H1 (cell line): ENCODE data around the gene FCRL5. TPM values are rescaled to one million over a fixed set of nuclear protein-coding genes. Genes with fewer than 3 reads are reported as not detected.

Source experiments
- CTCF ChIA-PET: fragments of 300-600 bp; sonication (Branson Sonifier 250); formaldehyde crosslinking; loops from one replicate; lab custom pipeline; 2021; ENCODE audit not compliant: partially characterized antibody; lab: Charles Lee
- POLR2A ChIA-PET: fragments of 300-600 bp; sonication (Branson Sonifier 250); formaldehyde crosslinking; loops from one replicate; lab custom pipeline; 2021; ENCODE audit warnings: inconsistent platforms; ENCODE audit not compliant: partially characterized antibody; lab: Charles Lee
- DNase-seq, 2 experiments: peaks; one replicate each; pipeline versions ENCODE4 v3.0.0 to v3.0.0-alpha.2; 2010 to 2022; ENCODE audit warnings: low spot score in 2 of 2, low read depth in 1 of 2, mixed read lengths in 1 of 2
- FAIRE-seq: peaks from 2 replicates; lab custom pipeline; 2011; peaks lifted over from hg19 to GRCh38; lab: Jason Lieb, UNC
- H2AFZ ChIP-seq: 2 replicates; pipeline ENCODE4 v1.8.1; 2012; ENCODE audit warnings: low read length, inconsistent platforms
- H2AK5ac ChIP-seq: 2 replicates; pipeline ENCODE4 v1.6.1; 2013; ENCODE audit warnings: low read depth, low read length
- H2BK120ac ChIP-seq: replicated peaks from 2 replicates; pipeline ENCODE3; 2013; ENCODE audit warnings: low read depth, low read length, inconsistent platforms
- H2BK12ac ChIP-seq: 2 replicates; pipeline ENCODE4 v1.6.1; 2013; ENCODE audit warnings: low read depth, low read length
- H2BK15ac ChIP-seq: 2 replicates; pipeline ENCODE4 v1.6.1; 2013; ENCODE audit warnings: low read length
- H2BK20ac ChIP-seq: 2 replicates; pipeline ENCODE4 v1.6.1; 2013; ENCODE audit warnings: low read length
- H2BK5ac ChIP-seq: 2 replicates; pipeline ENCODE4 v1.6.1; 2013; ENCODE audit warnings: low read depth, low read length
- H3K14ac ChIP-seq: 2 replicates; pipeline ENCODE4 v1.6.1; 2013; ENCODE audit warnings: inconsistent platforms; ENCODE audit not compliant: insufficient read length
- H3K18ac ChIP-seq: 2 replicates; pipeline ENCODE4 v1.6.1; 2013; ENCODE audit warnings: low read length; ENCODE audit errors: extremely low read depth
- H3K23ac ChIP-seq: 2 replicates; pipeline ENCODE4 v1.6.1; 2013; ENCODE audit warnings: inconsistent platforms; ENCODE audit not compliant: insufficient read length
- H3K23me2 ChIP-seq: 2 replicates; pipeline ENCODE4 v1.6.1; 2013; ENCODE audit warnings: low read depth, low read length
- H3K27ac ChIP-seq: 2 replicates; pipeline ENCODE4 v1.6.1; 2011; ENCODE audit warnings: low read depth, low read length, inconsistent platforms
- H3K27me3 ChIP-seq, 4 experiments: replicated peaks in 1 of 4; 1 replicate in 1 of 4; 2 replicates in 3 of 4; pipeline versions ENCODE4 v1.6.1 to v1.8.1; 2011 to 2013; ENCODE audit warnings: low read length in 3 of 4, mild to moderate bottlenecking in 3 of 4, inconsistent platforms in 2 of 4, mixed read lengths in 2 of 4, moderate library complexity in 1 of 4; ENCODE audit not compliant: control insufficient read depth in 3 of 4, insufficient read depth in 3 of 4; ENCODE audit errors: extremely low read depth in 1 of 4
- H3K36me3 ChIP-seq, 4 experiments: 2 replicates each; pipeline versions ENCODE4 v1.6.1 to v1.8.1; 2011 to 2013; ENCODE audit warnings: mild to moderate bottlenecking in 4 of 4, low read length in 3 of 4, moderate library complexity in 2 of 4, control low read depth in 1 of 4, inconsistent platforms in 1 of 4; ENCODE audit not compliant: insufficient read depth in 4 of 4, control insufficient read depth in 2 of 4
- H3K4ac ChIP-seq: replicated peaks from 2 replicates; pipeline ENCODE3; 2013; ENCODE audit warnings: low read length, low read depth, mixed read lengths, inconsistent platforms; ENCODE audit not compliant: insufficient read length
- H3K4me1 ChIP-seq, 4 experiments: replicated peaks in 1 of 4; 1 replicate in 1 of 4; 2 replicates in 3 of 4; pipeline versions ENCODE4 v1.6.1 to v1.8.1; 2011 to 2013; ENCODE audit warnings: low read length in 3 of 4, inconsistent platforms in 2 of 4, mixed read lengths in 1 of 4; ENCODE audit not compliant: insufficient read depth in 4 of 4, control insufficient read depth in 3 of 4
- H3K4me2 ChIP-seq, 2 experiments: 2 replicates each; pipeline versions ENCODE4 v1.6.1 to v1.8.1; 2011 to 2013; ENCODE audit warnings: low read depth in 2 of 2, low read length in 2 of 2, control low read depth in 1 of 2, inconsistent platforms in 1 of 2, mild to moderate bottlenecking in 1 of 2; ENCODE audit not compliant: insufficient read depth in 1 of 2
- H3K4me3 ChIP-seq, 4 experiments: fragments of 200-600, 300-600 bp in 1 of 4; sonication (generic), shearing (Covaris generic), sonication (Bioruptor Twin) in 1 of 4; 2 replicates each; pipeline versions ENCODE4 v1.5.1 to v1.8.1; 2011 to 2016; ENCODE audit warnings: low read length in 4 of 4, low read depth in 3 of 4, control low read depth in 2 of 4, inconsistent platforms in 2 of 4, mild to moderate bottlenecking in 2 of 4, mixed read lengths in 1 of 4, moderate library complexity in 1 of 4; ENCODE audit not compliant: insufficient read depth in 2 of 4; ENCODE audit errors: extremely low read depth in 1 of 4
- H3K56ac ChIP-seq: replicated peaks from 2 replicates; pipeline ENCODE3; 2013; ENCODE audit warnings: low read depth, mild to moderate bottlenecking, mixed read lengths, low read length, inconsistent platforms; ENCODE audit not compliant: insufficient read length
- H3K79me1 ChIP-seq: 2 replicates; pipeline ENCODE4 v1.6.1; 2013; ENCODE audit warnings: low read depth, low read length, control low read depth
- H3K79me2 ChIP-seq, 2 experiments: 2 replicates each; pipeline versions ENCODE4 v1.6.1 to v1.8.1; 2012 to 2013; ENCODE audit warnings: low read length in 2 of 2, mild to moderate bottlenecking in 2 of 2, inconsistent platforms in 1 of 2; ENCODE audit not compliant: insufficient read depth in 2 of 2, control insufficient read depth in 1 of 2
- H3K9ac ChIP-seq, 4 experiments: replicated peaks in 1 of 4; 1 replicate in 1 of 4; 2 replicates in 3 of 4; pipeline versions ENCODE4 v1.6.1 to v1.8.1; 2011 to 2013; ENCODE audit warnings: low read depth in 3 of 4, low read length in 3 of 4, control low read depth in 2 of 4, mild to moderate bottlenecking in 2 of 4, moderate library complexity in 2 of 4, inconsistent platforms in 1 of 4; ENCODE audit errors: extremely low read depth in 1 of 4
- H3K9me3 ChIP-seq, 2 experiments: 2 replicates each; pipeline versions ENCODE4 v1.6.1 to v1.8.1; 2012 to 2013; ENCODE audit warnings: mild to moderate bottlenecking in 2 of 2, moderate library complexity in 2 of 2, control low read depth in 1 of 2, inconsistent platforms in 1 of 2, low read depth in 1 of 2, low read length in 1 of 2, mixed read lengths in 1 of 2; ENCODE audit not compliant: insufficient read depth in 2 of 2
- H4K20me1 ChIP-seq, 2 experiments: replicated peaks in 1 of 2; 2 replicates each; pipeline versions ENCODE3 to v1.8.1; 2011 to 2013; ENCODE audit warnings: inconsistent platforms in 2 of 2, low read length in 2 of 2, mild to moderate bottlenecking in 1 of 2; ENCODE audit not compliant: insufficient read depth in 2 of 2, control insufficient read depth in 1 of 2
- H4K5ac ChIP-seq: 2 replicates; pipeline ENCODE4 v1.6.1; 2013; ENCODE audit warnings: low read length, low read depth, mixed read lengths, inconsistent platforms; ENCODE audit not compliant: insufficient read length
- H4K8ac ChIP-seq: 2 replicates; pipeline ENCODE4 v1.8.0; 2013; ENCODE audit warnings: mild to moderate bottlenecking, moderate library complexity, low read length, inconsistent platforms; ENCODE audit not compliant: insufficient read depth; ENCODE audit errors: extremely low read depth
- H4K91ac ChIP-seq: replicated peaks from 2 replicates; pipeline ENCODE3; 2013; ENCODE audit warnings: low read length, mixed read lengths, inconsistent platforms; ENCODE audit not compliant: insufficient read length
- CTCF ChIP-seq, 3 experiments: IDR thresholded peaks; 1 replicate in 2 of 3; 2 replicates in 1 of 3; pipeline versions ENCODE4 v1.5.1 to v1.6.1; 2011; ENCODE audit warnings: low read length in 3 of 3, mild to moderate bottlenecking in 3 of 3, inconsistent platforms in 2 of 3, low read depth in 1 of 3, moderate library complexity in 1 of 3; ENCODE audit not compliant: insufficient read depth in 1 of 3; ENCODE audit errors: control extremely low read depth in 1 of 3
- POLR2AphosphoS5 ChIP-seq: IDR thresholded peaks from 2 replicates; pipeline ENCODE4 v1.6.1; 2011; ENCODE audit warnings: low read depth, low read length
- RAD21 ChIP-seq, 2 experiments: IDR thresholded peaks in 1 of 2; conservative IDR thresholded peaks in 1 of 2; 2 replicates each; pipeline ENCODE4 v1.6.1; 2011; ENCODE audit warnings: low read depth in 2 of 2, low read length in 2 of 2, improper control_type of control experiment in 1 of 2, inconsistent platforms in 1 of 2, mild to moderate bottlenecking in 1 of 2, moderate library complexity in 1 of 2
- SIN3A ChIP-seq, 2 experiments: IDR thresholded peaks in 1 of 2; conservative IDR thresholded peaks in 1 of 2; 2 replicates each; pipeline ENCODE4 v1.6.1; 2011 to 2012; ENCODE audit warnings: low read length in 2 of 2, improper control_type of control experiment in 1 of 2, low read depth in 1 of 2, mild to moderate bottlenecking in 1 of 2
- WGBS, 2 experiments: shearing (Covaris generic) in 1 of 2; methylation state at CpG; one replicate each; pipeline versions ENCODE4 v1.1.6 to v1.1.7; 2013 to 2015; ENCODE audit warnings: low lambda C conversion rate in 2 of 2, mixed read lengths in 2 of 2, inconsistent platforms in 1 of 2, low coverage in 1 of 2, missing lambda C conversion rate in 1 of 2; ENCODE audit not compliant: insufficient replicate concordance in 2 of 2, insufficient coverage in 1 of 2, insufficient read length in 1 of 2; ENCODE audit errors: extremely low coverage in 1 of 2, missing lambda C conversion rate in 1 of 2; 5-methylcytosine and 5-hydroxymethylcytosine counted together
- polyA plus RNA-seq, 7 experiments: library from polyadenylated mRNA; depleted of rRNA in 3 of 7; stranded (reverse) in 5 of 7; unstranded in 2 of 7; fragments of >200 nt in 5 of 7; fragments of 200-250 nt in 2 of 7; gene quantifications; 1 replicate in 5 of 7; 2 replicates in 1 of 7; 4 replicates in 1 of 7; pipeline versions ENCODE4 v1.2.1 to v1.2.3, GENCODE V29; 2011 to 2013; ENCODE audit warnings: missing spikeins in 2 of 7, mixed read lengths in 2 of 7
- total RNA-seq: library from RNA; stranded (reverse); fragmentation: NEBNext Ultra II Directional; extraction: Animal tissue kit (Norgen Biotek cat#: 25700); gene quantifications from 2 replicates; pipeline ENCODE4 v1.2.1, GENCODE V29; 2021

The FCRL5 gene
- total and polyA plus RNA-seq, 2 of the 8 experiments (the other 6 are each of a cell fraction or from before 2014, with no cell fraction given) = 1.0 to 2.6 TPM

DNA sequence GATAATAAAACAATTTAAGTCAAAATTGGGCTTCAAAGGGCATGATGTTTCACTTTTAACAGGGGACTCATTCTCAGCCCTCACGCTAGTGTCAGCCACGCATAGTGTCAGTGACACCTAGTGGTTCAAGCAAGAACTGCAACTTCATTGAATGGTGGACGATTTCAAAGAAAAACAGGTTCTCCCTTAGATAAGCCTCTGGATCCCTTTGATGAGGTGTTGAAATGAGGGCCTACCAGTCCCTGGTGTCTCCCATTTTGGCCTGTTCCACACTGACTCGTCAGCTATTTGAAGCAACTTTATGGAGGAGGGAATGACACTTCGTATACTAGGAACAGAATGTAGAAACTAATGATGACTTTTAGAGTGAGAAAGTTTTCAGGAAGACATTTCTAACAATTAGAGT, 56.2 kb downstream of the FCRL5 start:
- H3K27ac ChIP-seq = no peak overlapping the region
- H3K79me1 ChIP-seq = no peaks in the 10 kb centered on the region
- H2BK20ac ChIP-seq = no peak overlapping the region
- H2BK12ac ChIP-seq = no peak overlapping the region
- no peak overlapping the region for H4K8ac ChIP-seq
- H3K9me3 ChIP-seq = no peaks in the 10 kb centered on the region
- no peak overlapping the region for H2BK120ac ChIP-seq
- no peak overlapping the region for H4K5ac ChIP-seq
- H3K4me2 ChIP-seq = no peak overlapping the region
- H3K4me1 ChIP-seq = no peaks in the 10 kb centered on the region; a peak in 1 of 7 replicates
- ChIA-PET CTCF (interaction anchor here (0.8 to 3.7 kb wide), 27 partner anchors 9 to 626 kb away, joined by 3 to 34 read pairs (median 5); no protein-coding TSS in a partner anchor), POLR2A (no interaction called here)
- H2BK15ac ChIP-seq = no peak overlapping the region
- no peak overlapping the region for H3K9ac ChIP-seq
- no peak overlapping the region for H3K4ac ChIP-seq
- no peak overlapping the region for H3K18ac ChIP-seq
- TF ChIP-seq POLR2AphosphoS5 = no peak
- TF ChIP-seq CTCF (IDR thresholded peaks at IDR 0.05; ENCODE audit: control extremely low read depth in 1 of 3, insufficient read depth in 1 of 3, low read depth in 1 of 3, low read length in 3 of 3) = peak; percentile 26 to 87 (median 71)
- TF ChIP-seq RAD21 (IDR thresholded peaks at IDR 0.05 in 1 of 2, conservative IDR thresholded peaks at IDR 0.05 in 1 of 2; ENCODE audit: low read depth in 2 of 2, low read length in 2 of 2) = peak; percentile 72 to 79
- no peak for TF ChIP-seq SIN3A (conservative IDR thresholded peaks at IDR 0.05 in 1 of 2, IDR thresholded peaks at IDR 0.05 in 1 of 2; ENCODE audit: low read depth in 1 of 2, low read length in 2 of 2)
- no peaks in the 10 kb centered on the region for H3K27me3 ChIP-seq
- H2AK5ac ChIP-seq = no peak overlapping the region
- no peak overlapping the region for H3K23ac ChIP-seq
- DNase-seq = peak in 1 of 2 experiments; percentile 71
- H4K20me1 ChIP-seq = no peaks in the 10 kb centered on the region
- H4K91ac ChIP-seq = no peak overlapping the region
- H2BK5ac ChIP-seq = no peak overlapping the region
- H3K14ac ChIP-seq = no peak overlapping the region
- WGBS, 2 experiments = 12% methylated on average over 5 of the region's 5 CpGs; no CpG with 5 or more reads in 1 of the 2 experiments
- no peaks in the 10 kb centered on the region for H3K79me2 ChIP-seq
- H2AFZ ChIP-seq = no peak overlapping the region
- no peaks in the 10 kb centered on the region for H3K36me3 ChIP-seq
- H3K23me2 ChIP-seq = no peaks in the 10 kb centered on the region
- peak; percentile 96 for FAIRE-seq
- no peak overlapping the region for H3K4me3 ChIP-seq
- no peak overlapping the region for H3K56ac ChIP-seq
